GM19099 (cell line): ENCODE results near the gene DDX42.
A peak's percentile ranks its signal among the peaks of the same experiment; 100 is the strongest.

Experiments used
- POLR2A ChIP-seq: IDR thresholded peaks from 3 replicates; pipeline ENCODE4 v1.6.1; 2011; ENCODE audit warnings: low read depth; ENCODE audit not compliant: insufficient read length; ENCODE audit errors: extremely low read depth

Gene DDX42

GRCh38 chr17:63764716-63765115, 9.3 kb upstream of the DDX42 start:
- no peak for TF ChIP-seq POLR2A

GRCh38 chr17:63766754-63767153, 7.2 kb upstream of the DDX42 start:
- TF ChIP-seq POLR2A = no peak

GRCh38 chr17:63768433-63768832, 5.5 kb upstream of the DDX42 start:
- no peak for TF ChIP-seq POLR2A

DNA sequence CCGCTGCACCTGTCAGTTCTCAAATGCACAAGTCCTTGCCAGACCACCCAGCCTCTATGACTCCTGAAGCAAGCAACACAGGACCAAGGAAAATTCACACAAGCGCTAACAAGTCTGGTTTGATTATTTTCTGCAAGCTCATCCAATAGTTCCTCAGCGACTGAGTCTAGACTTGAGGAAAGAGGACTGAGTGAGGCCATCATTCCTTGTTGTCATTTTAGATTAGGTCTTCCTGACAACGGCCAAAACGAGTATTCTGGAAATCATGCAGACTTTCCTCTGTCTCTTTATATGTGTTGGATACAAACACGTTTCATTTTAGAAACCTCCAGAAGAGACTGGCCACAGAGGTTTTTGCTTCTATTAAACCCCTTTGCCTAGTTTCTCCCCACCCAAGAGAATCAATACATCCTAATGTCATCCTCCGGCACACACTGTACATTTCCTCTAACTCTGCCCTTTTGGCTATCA, 1.1 kb upstream of the DDX42 start:
- no peak for TF ChIP-seq POLR2A

DNA sequence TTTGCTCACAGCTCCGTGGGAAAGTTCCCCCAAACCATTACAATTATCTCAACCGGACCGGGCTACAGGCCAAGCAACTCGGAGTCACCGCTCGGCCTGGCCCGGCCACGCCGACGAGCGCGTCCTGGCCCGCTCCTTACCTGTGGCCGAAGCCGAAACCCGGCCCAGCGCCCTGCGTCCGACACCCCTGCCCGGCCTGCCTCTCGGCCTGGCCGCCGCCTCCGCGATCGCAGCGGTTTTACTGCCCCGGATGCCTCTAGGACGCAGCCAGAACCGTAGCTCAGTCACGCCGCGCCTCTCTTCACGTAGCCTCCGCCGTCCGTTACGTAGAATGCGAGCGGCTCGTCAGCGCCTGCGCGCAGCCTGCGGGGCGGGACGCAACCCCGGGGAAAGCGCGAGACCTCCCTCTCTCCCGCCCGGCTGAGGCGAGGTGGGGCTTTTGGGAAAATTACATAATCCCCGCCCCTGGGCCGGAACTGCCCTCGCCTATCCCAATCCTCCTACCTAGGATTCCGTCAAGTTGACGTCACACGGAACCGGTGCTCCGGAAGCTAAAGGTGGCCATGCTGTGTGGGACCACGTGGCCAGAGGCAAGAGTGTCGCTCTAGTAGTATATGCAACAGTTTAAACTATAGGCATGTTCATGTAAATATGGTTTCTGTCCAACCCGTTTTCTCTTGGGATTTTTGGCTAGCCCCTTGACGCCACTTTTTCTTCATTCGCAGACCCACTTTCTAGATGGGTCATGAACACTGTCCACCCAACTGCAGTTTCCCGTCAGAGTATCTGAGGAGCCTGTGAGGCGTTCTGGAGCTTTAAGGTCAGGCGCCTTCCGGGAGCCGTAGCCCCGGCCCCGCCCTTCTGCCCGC, 464 bp upstream of the DDX42 start, which contains the start of gene CCDC47:
TSS of gene CCDC47 (minus strand) at position 326 of the 869 bp plus-strand sequence. CDS start 7,422 bp downstream, outside the sequence.
- peak; percentile 93 for TF ChIP-seq POLR2A

DNA sequence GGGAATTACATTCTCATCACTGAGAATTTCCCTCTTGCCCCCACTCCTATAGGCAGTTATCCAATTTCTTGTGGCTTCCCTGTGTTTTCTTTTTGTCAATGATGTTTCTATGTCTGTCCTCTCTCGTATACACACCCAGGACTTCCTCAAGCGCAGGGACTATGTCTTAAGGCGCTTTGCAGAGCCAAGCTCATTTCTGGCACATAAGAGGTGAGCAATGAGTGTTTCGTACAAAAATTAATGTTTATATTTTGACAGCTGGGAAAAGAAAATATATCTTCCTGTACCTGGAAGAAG, 947 bp downstream of the DDX42 start:
- no peak for TF ChIP-seq POLR2A

- no peak for TF ChIP-seq POLR2A
Measured at GRCh38 chr17:63775420-63775819, 1.4 kb downstream of the DDX42 start.

- TF ChIP-seq POLR2A = no peak
Measured at GRCh38 chr17:63780507-63780906, 6.5 kb downstream of the DDX42 start.

DNA sequence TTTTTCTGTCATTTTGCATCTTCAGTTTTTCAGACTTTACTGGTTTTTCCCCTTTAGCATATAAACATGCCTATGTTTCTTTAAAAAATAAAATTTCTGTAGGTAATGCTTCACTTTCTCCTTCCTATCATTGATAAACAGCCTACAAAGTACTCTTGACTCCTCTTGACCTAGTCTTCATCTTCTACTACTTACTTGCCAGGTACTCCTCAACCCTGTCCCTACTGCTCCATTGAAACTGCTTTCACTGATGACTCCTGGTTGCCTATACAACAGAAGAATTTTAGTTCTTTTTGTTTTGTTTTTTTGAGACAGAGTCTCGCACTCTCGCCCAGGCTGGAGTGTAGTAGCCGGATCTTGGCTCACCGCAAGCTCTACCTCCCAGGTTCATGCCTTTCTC, 7.0 kb downstream of the DDX42 start:
- no peak for TF ChIP-seq POLR2A

DNA sequence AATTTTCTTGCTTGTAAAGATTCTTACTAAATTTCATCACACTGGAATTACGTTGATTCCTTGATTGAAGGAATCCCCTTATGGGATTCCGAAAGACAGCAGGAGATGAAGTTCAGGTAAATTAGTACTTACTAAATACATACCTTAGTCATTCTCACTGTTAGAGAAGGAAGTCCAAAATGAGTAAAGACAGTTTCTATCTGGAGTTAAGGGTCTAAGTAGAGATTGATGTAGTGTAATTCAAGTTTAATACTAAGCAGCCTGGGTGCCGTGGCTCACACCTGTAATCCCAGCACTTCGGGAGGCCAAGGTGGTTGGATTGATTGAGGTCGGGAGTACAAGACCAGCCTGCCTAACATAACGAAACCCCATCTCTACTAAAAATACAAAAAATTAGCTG, 9.6 kb downstream of the DDX42 start:
- no peak for TF ChIP-seq POLR2A

DNA sequence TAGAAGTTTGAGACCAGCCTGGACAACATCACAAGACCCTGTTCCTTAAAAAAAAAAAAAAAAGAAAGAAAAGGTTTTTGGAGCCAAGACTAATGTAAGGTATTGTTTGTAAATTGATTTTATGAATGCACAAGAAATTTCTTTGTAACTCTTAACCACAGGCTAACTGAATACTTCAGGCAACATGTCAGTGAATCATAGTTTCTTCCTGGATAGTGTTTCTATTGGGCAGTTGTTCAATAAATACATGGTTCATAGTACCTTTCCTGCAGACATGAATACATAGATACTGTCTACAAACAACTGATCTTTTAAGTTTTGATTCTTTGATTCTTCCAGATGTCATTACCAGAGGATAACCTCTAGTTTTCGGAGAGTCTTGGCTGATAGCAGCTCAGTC, 11.6 kb downstream of the DDX42 start:
- no peak for TF ChIP-seq POLR2A

- TF ChIP-seq POLR2A = no peak
Measured at GRCh38 chr17:63786117-63786516, 12.1 kb downstream of the DDX42 start.

- no peak for TF ChIP-seq POLR2A
Measured at GRCh38 chr17:63786971-63787711, 13.2 kb downstream of the DDX42 start.

- TF ChIP-seq POLR2A = no peak
Measured at GRCh38 chr17:63790057-63790456, 16.1 kb downstream of the DDX42 start.

DNA sequence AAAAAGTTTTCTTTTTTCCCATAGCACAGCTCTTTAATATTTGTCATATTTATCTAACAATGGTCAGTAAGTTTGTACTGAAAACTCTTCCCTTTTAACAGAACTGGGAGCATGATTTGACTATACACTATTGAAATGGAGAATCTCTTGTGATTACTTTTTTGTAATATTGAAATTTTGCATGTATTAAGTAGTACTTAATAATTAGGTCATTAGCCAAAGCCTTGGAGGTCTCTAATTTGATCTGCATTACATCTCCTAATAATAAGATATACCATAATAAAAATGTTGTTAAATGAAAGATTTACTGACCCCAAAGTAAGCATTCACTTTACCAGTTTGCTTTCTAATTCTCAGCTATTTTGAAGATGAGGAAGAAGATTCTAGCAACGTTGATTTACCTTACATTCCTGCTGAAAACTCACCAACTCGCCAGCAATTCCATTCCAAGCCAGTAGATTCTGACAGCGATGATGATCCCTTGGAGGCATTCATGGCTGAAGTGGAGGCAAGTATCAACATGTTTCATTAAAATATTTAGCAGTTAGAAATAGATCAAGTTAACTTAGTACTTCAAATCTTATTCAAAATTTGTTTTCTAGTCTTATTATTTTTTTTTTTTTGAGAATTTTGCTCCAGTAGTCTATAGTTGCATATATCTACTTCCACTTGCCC, 18.2 kb downstream of the DDX42 start:
- no peak for TF ChIP-seq POLR2A
